Heart right ventricle (tissue), 16 donors: ENCODE measurements around the gene CPED1. TPM values are rescaled to one million over a fixed set of nuclear protein-coding genes. Genes with fewer than 3 reads are reported as not detected.

Experiments
- ATAC-seq, 8 donors: fragments of 200-7000 bp; cut with Tn5 transposase; one replicate each; pipeline ENCODE4 v1.9.1; 2020; ENCODE audit warnings: mild to moderate bottlenecking in 8 of 8, moderate library complexity in 8 of 8, moderate number of reproducible peaks in 1 of 8
- DNase-seq, 2 donors: peaks; one replicate each; pipeline ENCODE4 v3.0.0-alpha.2; 2020
- H3K27ac ChIP-seq, 10 donors: fragments of 200-600 bp; sonication (generic) in 2 of 10; one replicate each; pipeline versions ENCODE4 v1.5.0 to v1.8.0; 2020 to 2022; ENCODE audit warnings: mild to moderate bottlenecking in 3 of 10
- H3K27me3 ChIP-seq, 7 donors: fragments of 200-600 bp; one replicate each; pipeline ENCODE4 v1.8.0; 2021 to 2022; ENCODE audit warnings: mild to moderate bottlenecking in 2 of 7
- H3K36me3 ChIP-seq, 9 donors: fragments of 200-600 bp; sonication (generic) in 1 of 9; one replicate each; pipeline versions ENCODE4 v1.5.0 to v1.8.0; 2020 to 2022; ENCODE audit warnings: mild to moderate bottlenecking in 2 of 9
- H3K4me1 ChIP-seq, 9 donors: fragments of 200-600 bp; sonication (generic) in 1 of 9; one replicate each; pipeline versions ENCODE4 v1.5.0 to v1.8.0; 2020 to 2022; ENCODE audit warnings: mild to moderate bottlenecking in 4 of 9
- H3K4me3 ChIP-seq, 10 donors: fragments of 200-600 bp; sonication (generic) in 2 of 10; one replicate each; pipeline versions ENCODE4 v1.5.0 to v1.8.0; 2020 to 2022; ENCODE audit warnings: mild to moderate bottlenecking in 7 of 10, moderate library complexity in 2 of 10
- H3K9me3 ChIP-seq, 11 donors: fragments of 200-600 bp in 10 of 11; sonication (generic) in 2 of 11; one replicate each; pipeline versions ENCODE4 v1.5.0 to v1.8.0; 2013 to 2022; ENCODE audit warnings: mild to moderate bottlenecking in 2 of 11, control low read depth in 1 of 11, moderate library complexity in 1 of 11
- CTCF ChIP-seq, 9 donors: fragments of 200-600 bp; sonication (generic) in 2 of 9; IDR thresholded peaks; one replicate each; pipeline versions ENCODE4 v1.5.0 to v1.8.0; 2021 to 2022; ENCODE audit warnings: antibody characterized with exemption in 9 of 9, mild to moderate bottlenecking in 5 of 9, moderate library complexity in 1 of 9
- WGBS, 2 donors: extraction: QIAGEN DNeasy Blood & Tissue Kit; methylation state at CpG; one replicate each; pipeline ENCODE4 v1.1.7; 2013; ENCODE audit warnings: inconsistent platforms in 1 of 2; 5-methylcytosine and 5-hydroxymethylcytosine counted together
- intact Hi-C, 10 donors: fragments of 100-400 bp; cut with DNase I; formaldehyde crosslinking; loops; one replicate each; pipeline versions ENCODE4 v1.11.1 to v1.14.2; 2022
- polyA plus RNA-seq, 2 donors: library from polyadenylated mRNA; stranded (reverse); fragments of 200-250 nt; gene quantifications; one replicate each; pipeline ENCODE4 v1.2.3, GENCODE V29; 2013
- total RNA-seq, 10 donors: library from RNA; stranded (reverse); fragmentation: NEBNext Ultra II Directional in 3 of 10; extraction: Animal tissue kit (Norgen Biotek cat#: 25700) in 3 of 10; gene quantifications; one replicate each; pipeline versions ENCODE4 v1.2.1 to v1.2.4, GENCODE V29; 2021 to 2023
- donor health status: Arrhythmogenic right ventricular cardiomyopathy.
- donor health status: ischemic (EF 13 %, LVEDD 7.1; RV severe dilation, severe dysfunction).
- donor health status: healthy with polysubstance abuse.
- donor health status: DM: no; HTN: yes; CAD: no.
- donor health status: DM: no; HTN: no; CAD: no.
- donor health status: ischemic (EF 25% LVEDD 6.9; RV normal size, moderate dysfunction).
- donor health status: ischemic (EF 25% LVEDD 5.7; RV mildly dilated, moderate dysfunction).
- donor health status: healthy.
- donor health status: DM: yes; HTN: yes; CAD: no.
- donor health status: Ischemic cardiomyopathy.
- donor health status: ischemic (EF 35%, LVEDD 5.7; RV mildly dilated, moderate dysfunction).
- donor health status: nonischemic (EF 11% LVEDD 7.7; RV severe dilation, severe dysfunction).
- donor health status: DM: yes; HTN: yes; CAD: no.
- donor health status: PGD.
- donor health status: ischemic (EF 29% LVEDD 5.4; RV normal size, mild dysfunction).
- donor health status: nonischemic (EF 23%, LVEDD 6.1; RV moderate dilation, normal function).

The CPED1 gene
- total and polyA plus RNA-seq, 12 donors: 3.9 to 56.5 (median 31.2) TPM

- no peak for TF ChIP-seq CTCF (IDR thresholded peaks at IDR 0.05)
- Histone ChIP-seq H3K9me3 (no peaks in the 10 kb centered on the region), H3K27me3 (no peaks in the 10 kb centered on the region), H3K27ac (peak overlapping the region in 2 of 10 donors; percentile 4 to 23), H3K36me3 (peaks cover 0 to 40% (median 5%) of the 10 kb centered on the region in 9 donors), H3K4me1 (peaks cover 2 to 32% (median 22%) of the 10 kb centered on the region in 9 donors), H3K4me3 (no peak overlapping the region)
- WGBS, 2 donors: 64 to 82% methylated on average over 3 of the region's 3 CpGs
- intact Hi-C loops: loop anchor here in 1 of 10 donors (10.0 kb wide), 1 partner anchor 54 kb away; no protein-coding TSS in a partner anchor
- DNase-seq (no peak), ATAC-seq (no peak)
Measured at GRCh38 chr7:121049028-121049791, 60.7 kb downstream of the CPED1 start.

GRCh38 chr7:121049897-121050296 is 61.4 kb downstream of the CPED1 start:
- peak overlapping the region in 2 of 10 donors; percentile 4 to 23 for H3K27ac ChIP-seq

DNA sequence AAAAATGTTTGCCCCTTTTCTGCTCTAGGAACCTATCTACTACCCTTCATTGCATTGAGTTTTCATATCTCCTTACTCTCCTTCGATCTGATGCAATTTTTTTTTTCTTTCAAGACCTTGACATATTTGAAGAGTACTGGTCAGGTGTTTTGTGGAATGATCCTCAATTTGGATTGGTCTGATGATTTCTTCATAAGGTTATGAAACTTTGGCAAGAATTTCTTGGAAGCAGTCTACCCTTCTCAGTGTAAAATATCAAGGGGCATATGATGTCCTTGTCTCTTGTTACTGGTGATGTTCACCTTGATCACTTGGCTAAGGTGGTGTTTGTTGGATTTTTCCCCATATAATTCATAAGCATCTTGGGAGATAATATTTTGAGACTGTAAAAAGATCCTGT is 64.7 kb downstream of the CPED1 start:
- no peak for DNase-seq
- 89 to 97% methylated on average over 1 of the region's 1 CpG for WGBS, 2 donors
- Histone ChIP-seq H3K27ac (no peak overlapping the region), H3K27me3 (no peaks in the 10 kb centered on the region), H3K36me3 (peaks cover 0 to 31% (median 0%) of the 10 kb centered on the region in 9 donors), H3K4me1 (peaks cover 0 to 12% (median 7%) of the 10 kb centered on the region in 9 donors), H3K9me3 (no peaks in the 10 kb centered on the region), H3K4me3 (no peak overlapping the region)
- ATAC-seq: no peak
- TF ChIP-seq CTCF (IDR thresholded peaks at IDR 0.05): no peak
- intact Hi-C loops: no loop called here

More at GRCh38 chr7:121049897-121050296, 61.4 kb downstream of the CPED1 start:
- no peak for ATAC-seq
- Histone ChIP-seq H3K27me3 (no peaks in the 10 kb centered on the region), H3K4me1 (peaks cover 2 to 25% (median 19%) of the 10 kb centered on the region in 9 donors), H3K4me3 (no peak overlapping the region), H3K36me3 (peaks cover 0 to 40% (median 5%) of the 10 kb centered on the region in 9 donors), H3K9me3 (no peaks in the 10 kb centered on the region)
- no peak for DNase-seq
- intact Hi-C loops: loop anchor here in 1 of 10 donors (10.0 kb wide), 1 partner anchor 55 kb away; no protein-coding TSS in a partner anchor
- TF ChIP-seq CTCF (IDR thresholded peaks at IDR 0.05): no peak

GRCh38 chr7:121054925-121055324 is 66.4 kb downstream of the CPED1 start:
- no peaks in the 10 kb centered on the region for H3K27me3 ChIP-seq
- no peak overlapping the region for H3K4me3 ChIP-seq
- ATAC-seq (no peak), DNase-seq (no peak)
- H3K27ac ChIP-seq: no peak overlapping the region
- no peaks in the 10 kb centered on the region for H3K9me3 ChIP-seq
- no peak for TF ChIP-seq CTCF (IDR thresholded peaks at IDR 0.05)
- peaks cover 0 to 17% (median 0%) of the 10 kb centered on the region in 9 donors for H3K36me3 ChIP-seq
- peaks cover 0 to 3% (median 1%) of the 10 kb centered on the region in 9 donors for H3K4me1 ChIP-seq
- 83 to 94% methylated on average over 1 of the region's 1 CpG for WGBS, 2 donors
- intact Hi-C loops: no loop called here
